Tongue (tissue), 2 donors: ENCODE measurements around the gene ATP11A. TPM values are rescaled to one million over a fixed set of nuclear protein-coding genes. Genes with fewer than 3 reads are reported as not detected.
A peak's percentile ranks its signal among the peaks of the same experiment; 100 is the strongest.

Source experiments
- DNase-seq: peaks from one replicate; pipeline ENCODE4 v3.0.0-alpha.2; 2015
- total RNA-seq: library from RNA; depleted of rRNA; stranded (reverse); fragments of >200 nt; gene quantifications from one replicate; pipeline ENCODE4 v1.2.3, GENCODE V29; 2014

ATP11A gene
- total RNA-seq, 1 donor from 2014 or later = 38.0 TPM

GRCh38 chr13:112725346-112726015 is 35.6 kb downstream of the ATP11A start:
- DNase-seq = peak; percentile 92

GRCh38 chr13:112726016-112726767 is 36.4 kb downstream of the ATP11A start:
- DNase-seq = no peak

GRCh38 chr13:112727581-112727980 is 37.7 kb downstream of the ATP11A start:
- no peak for DNase-seq

GRCh38 chr13:112728375-112729126 is 38.7 kb downstream of the ATP11A start:
- no peak for DNase-seq

GRCh38 chr13:112729408-112729807 is 39.6 kb downstream of the ATP11A start:
- DNase-seq = peak; percentile 53

GRCh38 chr13:112730157-112730671 is 40.4 kb downstream of the ATP11A start:
- no peak for DNase-seq

GRCh38 chr13:112731667-112732616 is 42.1 kb downstream of the ATP11A start:
- DNase-seq = no peak

- no peak for DNase-seq
Measured at GRCh38 chr13:112732679-112733078, 42.8 kb downstream of the ATP11A start.

- DNase-seq = no peak
Measured at GRCh38 chr13:112733112-112733511, 43.3 kb downstream of the ATP11A start.

GRCh38 chr13:112733661-112734379 is 44.0 kb downstream of the ATP11A start:
- DNase-seq = peak; percentile 56

GRCh38 chr13:112734696-112735547 is 45.1 kb downstream of the ATP11A start:
- peak; percentile 50 for DNase-seq

- no peak for DNase-seq
Measured at GRCh38 chr13:112735791-112736190, 46.0 kb downstream of the ATP11A start.

- DNase-seq = no peak
Measured at GRCh38 chr13:112737294-112737693, 47.5 kb downstream of the ATP11A start.

GRCh38 chr13:112738606-112739005 is 48.8 kb downstream of the ATP11A start:
- DNase-seq = no peak

GRCh38 chr13:112740502-112741131 is 50.8 kb downstream of the ATP11A start:
- peak; percentile 30 for DNase-seq

- DNase-seq = no peak
Measured at GRCh38 chr13:112741185-112741755, 51.4 kb downstream of the ATP11A start.

GRCh38 chr13:112741835-112742570 is 52.2 kb downstream of the ATP11A start:
- DNase-seq = no peak

GRCh38 chr13:112742583-112742982 is 52.7 kb downstream of the ATP11A start:
- no peak for DNase-seq
